Tibial artery (tissue), 4 donors: ENCODE data around the gene POLR3GL.
"Not testable (repeated sequence)": the region's sequence is repeated elsewhere in the genome, so short reads cannot be mapped to it uniquely, and the experiment has no call there.

Experiments
- DNase-seq, 2 donors: peaks; one replicate each; pipeline ENCODE4 v3.0.0-alpha.2; 2019
- H3K27ac ChIP-seq, 2 donors: fragments of 200-600 bp; sonication (generic) in 1 of 2; 1 replicate in 1 of 2; 2 replicates in 1 of 2; pipeline ENCODE4 v1.5.1; 2018 to 2019; ENCODE audit warnings: mild to moderate bottlenecking in 1 of 2
- H3K27me3 ChIP-seq, 2 donors: fragments of 200-600 bp; sonication (generic) in 1 of 2; one replicate each; pipeline versions ENCODE4 v1.5.1 to v1.6.0; 2016 to 2019
- H3K36me3 ChIP-seq, 3 donors: fragments of 200-600 bp; sonication (generic) in 2 of 3; one replicate each; pipeline ENCODE4 v1.5.1; 2016 to 2019; ENCODE audit warnings: mild to moderate bottlenecking in 2 of 3
- H3K4me1 ChIP-seq, 4 donors: fragments of 200-600 bp; sonication (generic) in 2 of 4; 1 replicate in 3 of 4; 2 replicates in 1 of 4; pipeline ENCODE4 v1.5.1; 2016 to 2019
- H3K4me3 ChIP-seq, 2 donors: fragments of 200-600 bp; sonication (generic) in 1 of 2; 1 replicate in 1 of 2; 2 replicates in 1 of 2; pipeline ENCODE4 v1.5.1; 2018 to 2019; ENCODE audit warnings: mild to moderate bottlenecking in 2 of 2
- H3K9me3 ChIP-seq, 3 donors: fragments of 200-600 bp; sonication (generic) in 1 of 3; one replicate each; pipeline ENCODE4 v1.5.1; 2016 to 2019
- CTCF ChIP-seq, 2 experiments: fragments of 200-600 bp in 1 of 2; fragments of 450-650 bp in 1 of 2; IDR thresholded peaks; one replicate each; pipeline ENCODE4 v1.5.1; 2017 to 2019; ENCODE audit warnings: antibody characterized with exemption in 2 of 2, mild to moderate bottlenecking in 1 of 2, moderate library complexity in 1 of 2
- intact Hi-C: fragments of 100-400 bp; cut with DNase I; formaldehyde crosslinking; loops from one replicate; pipeline ENCODE4 v1.15.0; 2023; ENCODE audit warnings: low total_unique reads

POLR3GL gene

GRCh38 chr1:146020058-146021049, 55.9 kb downstream of the POLR3GL start:
- Histone ChIP-seq H3K27ac (no peak overlapping the region), H3K9me3 (no peaks in the 10 kb centered on the region), H3K4me1 (peaks cover 0 to 16% (median 8%) of the 10 kb centered on the region in 4 donors), H3K27me3 (peaks cover 0 to 42% of the 10 kb centered on the region in 2 donors), H3K4me3 (no peak overlapping the region), H3K36me3 (no peaks in the 10 kb centered on the region)
- no peak for DNase-seq
- TF ChIP-seq CTCF (IDR thresholded peaks at IDR 0.05) = no peak
- intact Hi-C loops = no loop called here

DNA sequence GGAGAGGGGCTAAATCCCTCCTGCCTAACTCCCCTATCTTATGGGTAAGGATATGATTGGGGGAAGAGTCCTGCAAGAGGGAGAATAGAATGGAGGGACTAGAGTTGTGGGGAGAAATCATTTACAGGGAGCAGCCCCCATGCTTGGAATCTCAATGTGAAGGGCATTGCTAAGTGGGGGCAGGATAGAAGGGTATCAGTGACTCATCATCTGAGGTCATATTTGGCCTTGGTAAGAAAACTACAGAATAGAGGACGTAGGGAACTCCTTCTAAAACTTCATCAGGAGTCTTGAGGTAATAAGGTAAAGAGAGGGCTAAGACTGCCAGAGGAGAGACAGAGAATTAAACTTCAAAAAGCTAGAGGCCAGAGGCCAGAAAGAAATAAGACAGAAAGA, 56.6 kb downstream of the POLR3GL start:
- Histone ChIP-seq H3K4me1 (peaks cover 0 to 16% (median 8%) of the 10 kb centered on the region in 4 donors), H3K9me3 (no peaks in the 10 kb centered on the region), H3K27me3 (peaks cover 0 to 42% of the 10 kb centered on the region in 2 donors), H3K36me3 (no peaks in the 10 kb centered on the region), H3K4me3 (no peak overlapping the region), H3K27ac (no peak overlapping the region)
- DNase-seq = no peak
- TF ChIP-seq CTCF (IDR thresholded peaks at IDR 0.05) = no peak
- intact Hi-C loops = no loop called here

DNA sequence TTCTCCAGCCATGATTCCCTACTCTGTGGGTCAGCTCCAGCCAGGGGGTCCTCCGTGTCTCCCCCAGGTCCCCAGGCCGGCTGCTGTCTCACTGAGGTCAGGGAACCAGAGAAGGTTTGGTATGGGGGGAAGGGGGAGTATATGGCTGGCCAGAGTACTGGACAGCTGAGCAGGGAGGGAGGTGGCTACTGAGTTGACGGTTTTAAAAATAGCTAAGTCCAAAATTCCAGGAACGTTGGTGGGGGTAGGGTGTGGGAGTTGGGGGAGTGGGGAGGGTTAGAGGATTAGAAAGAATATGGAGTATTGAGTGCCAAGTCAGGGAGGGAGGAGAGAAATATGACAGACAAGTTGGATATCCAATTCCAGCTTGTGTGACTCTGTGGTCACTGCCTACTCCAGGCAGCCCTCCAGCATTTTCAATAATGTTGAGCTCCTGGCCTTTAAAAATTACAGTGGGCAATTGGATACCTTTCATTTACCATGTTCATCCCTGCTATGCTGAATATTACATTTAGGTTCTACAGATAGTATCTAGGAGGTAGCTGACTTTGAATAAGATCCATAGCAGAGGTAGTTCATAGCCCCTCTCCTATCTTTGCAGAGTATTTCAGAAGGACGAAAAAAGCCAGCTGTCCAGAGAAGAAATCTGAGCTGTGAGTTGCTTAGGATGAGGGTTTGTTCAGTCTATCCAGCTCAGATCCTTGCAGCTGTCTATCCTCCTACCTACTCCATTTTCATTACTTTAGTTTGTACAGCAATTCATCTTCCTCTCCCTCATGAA, 57.3 kb downstream of the POLR3GL start, which contains the start of gene HJV:
Gene HJV, minus strand, starts transcription at position 114 of the 781 bp plus-strand sequence. CDS start 1,504 bp downstream, outside the sequence.
- Histone ChIP-seq H3K4me3 (no peak within 1 kb of the TSS), H3K36me3 (no peaks in the 10 kb centered on the region), H3K27me3 (peaks cover 0 to 42% of the 10 kb centered on the region in 2 donors), H3K4me1 (peaks cover 0 to 16% (median 8%) of the 10 kb centered on the region in 4 donors), H3K27ac (no peak within 1 kb of the TSS), H3K9me3 (no peaks in the 10 kb centered on the region)
- intact Hi-C loops = no loop called here
- DNase-seq = no peak
- no peak for TF ChIP-seq CTCF (IDR thresholded peaks at IDR 0.05)

GRCh38 chr1:146022403-146023127, 58.1 kb downstream of the POLR3GL start:
- no peak for TF ChIP-seq CTCF (IDR thresholded peaks at IDR 0.05)
- H3K27me3 ChIP-seq = peaks cover 0 to 42% of the 10 kb centered on the region in 2 donors
- no peak overlapping the region for H3K4me3 ChIP-seq
- peaks cover 0 to 16% (median 8%) of the 10 kb centered on the region in 4 donors for H3K4me1 ChIP-seq
- H3K36me3 ChIP-seq = no peaks in the 10 kb centered on the region
- intact Hi-C loops = no loop called here
- no peak overlapping the region for H3K27ac ChIP-seq
- no peak for DNase-seq
- H3K9me3 ChIP-seq = no peaks in the 10 kb centered on the region

- H3K4me1 ChIP-seq, H3K4me3 ChIP-seq, intact Hi-C loops, H3K36me3 ChIP-seq, DNase-seq, H3K27ac ChIP-seq, H3K9me3 ChIP-seq: not testable (repeated sequence)
- H3K27me3 ChIP-seq = peaks cover 0 to 21% of the 10 kb centered on the region in 2 donors
Measured at GRCh38 chr1:146025787-146026495, 61.5 kb downstream of the POLR3GL start.

- H3K4me3 ChIP-seq, intact Hi-C loops, H3K9me3 ChIP-seq, DNase-seq, H3K27ac ChIP-seq, H3K36me3 ChIP-seq, H3K4me1 ChIP-seq: not testable (repeated sequence)
- peaks cover 0 to 14% of the 10 kb centered on the region in 2 donors for H3K27me3 ChIP-seq
Measured at GRCh38 chr1:146026650-146027049, 62.2 kb downstream of the POLR3GL start.
